ENCODE measurements around the gene DCDC2B.

DCDC2B gene

DNA sequence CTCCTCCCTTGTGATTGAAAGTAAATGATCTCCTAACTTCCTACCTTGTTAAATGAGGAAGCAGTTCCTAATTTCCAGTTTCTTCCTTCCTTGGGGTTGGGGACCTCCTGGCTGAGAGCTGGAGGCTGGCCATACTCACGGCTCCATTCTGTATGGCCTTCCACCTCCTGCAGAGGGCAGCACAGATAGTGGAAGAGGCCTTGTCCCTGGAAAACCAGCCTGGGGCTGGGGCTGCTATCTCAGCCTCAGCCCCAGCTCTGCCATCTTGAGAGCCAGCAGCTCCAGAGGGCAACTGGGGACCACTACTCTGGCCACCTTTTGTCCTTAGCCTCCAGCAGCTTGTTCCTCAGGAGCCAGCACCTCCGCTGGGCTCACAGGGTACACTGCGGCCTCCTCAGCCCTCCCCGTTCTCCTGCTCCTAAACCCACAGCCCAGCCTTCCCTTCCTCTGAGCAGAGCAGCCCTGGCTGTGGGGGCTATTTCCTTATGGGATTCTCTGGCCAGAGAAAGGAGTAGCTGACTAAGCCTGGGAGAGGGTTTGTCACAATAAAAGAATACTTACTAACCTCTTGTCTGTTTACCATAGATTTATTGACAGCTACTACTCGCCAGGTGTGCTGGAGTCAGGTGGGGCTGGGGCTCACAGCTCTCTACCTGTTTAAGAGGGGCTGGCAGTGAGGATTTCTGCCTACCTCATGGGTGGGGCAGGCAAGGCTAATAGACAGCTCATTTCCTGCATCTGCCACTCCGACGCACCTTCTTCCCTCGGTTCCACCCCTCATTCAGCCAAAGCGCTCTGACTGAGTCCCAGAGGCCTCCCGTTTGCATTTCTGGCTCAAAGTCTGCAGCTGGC, 7.0 kb downstream of the DCDC2B start:
- no peaks in the 10 kb centered on the region for H3K9me3 ChIP-seq (ENCODE audit: control insufficient read depth, insufficient read depth, low read length)
- H3K79me2 ChIP-seq (ENCODE audit: control insufficient read depth, low read length): peaks cover 2% of the 10 kb centered on the region; the same call in 1 of the 2 replicates
- H3K27me3 ChIP-seq (ENCODE audit: control insufficient read depth, low read length): no peaks in the 10 kb centered on the region
- H3K27ac ChIP-seq (ENCODE audit: low read depth, low read length): no peak overlapping the region
- H4K20me1 ChIP-seq (ENCODE audit: control insufficient read depth, insufficient read depth, low read depth, low read length): no peaks in the 10 kb centered on the region
- H3K9me2 ChIP-seq (replicated peaks; ENCODE audit: control insufficient read depth, low read length): no peaks in the 10 kb centered on the region
- H3K36me3 ChIP-seq (ENCODE audit: control insufficient read depth, low read length): peaks cover 16% of the 10 kb centered on the region; the same call in 1 of the 2 replicates
- H3K4me2 ChIP-seq (ENCODE audit: low read length): no peak overlapping the region
- H3K4me3 ChIP-seq (ENCODE audit: low read length): no peak overlapping the region
- H3F3A ChIP-seq (ENCODE audit: control insufficient read depth, insufficient read depth): 0 out of 2 replicates have a peak, but pooled peaks cover 2% of the 10 kb centered on the region
- H3K4me1 ChIP-seq (ENCODE audit: control insufficient read depth, low read length): peaks cover 15% of the 10 kb centered on the region
- TF ChIP-seq, protein P1, sequence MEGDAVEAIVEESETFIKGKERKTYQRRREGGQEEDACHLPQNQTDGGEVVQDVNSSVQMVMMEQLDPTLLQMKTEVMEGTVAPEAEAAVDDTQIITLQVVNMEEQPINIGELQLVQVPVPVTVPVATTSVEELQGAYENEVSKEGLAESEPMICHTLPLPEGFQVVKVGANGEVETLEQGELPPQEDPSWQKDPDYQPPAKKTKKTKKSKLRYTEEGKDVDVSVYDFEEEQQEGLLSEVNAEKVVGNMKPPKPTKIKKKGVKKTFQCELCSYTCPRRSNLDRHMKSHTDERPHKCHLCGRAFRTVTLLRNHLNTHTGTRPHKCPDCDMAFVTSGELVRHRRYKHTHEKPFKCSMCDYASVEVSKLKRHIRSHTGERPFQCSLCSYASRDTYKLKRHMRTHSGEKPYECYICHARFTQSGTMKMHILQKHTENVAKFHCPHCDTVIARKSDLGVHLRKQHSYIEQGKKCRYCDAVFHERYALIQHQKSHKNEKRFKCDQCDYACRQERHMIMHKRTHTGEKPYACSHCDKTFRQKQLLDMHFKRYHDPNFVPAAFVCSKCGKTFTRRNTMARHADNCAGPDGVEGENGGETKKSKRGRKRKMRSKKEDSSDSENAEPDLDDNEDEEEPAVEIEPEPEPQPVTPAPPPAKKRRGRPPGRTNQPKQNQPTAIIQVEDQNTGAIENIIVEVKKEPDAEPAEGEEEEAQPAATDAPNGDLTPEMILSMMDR (IDR thresholded peaks at IDR 0.05; ENCODE audit: low read depth, low read length, poor library complexity, severe bottlenecking): peak; percentile 89
- TF ChIP-seq EZH2phosphoT487 (IDR thresholded peaks at IDR 0.05; ENCODE audit: borderline replicate concordance, low read length): no peak

DNA sequence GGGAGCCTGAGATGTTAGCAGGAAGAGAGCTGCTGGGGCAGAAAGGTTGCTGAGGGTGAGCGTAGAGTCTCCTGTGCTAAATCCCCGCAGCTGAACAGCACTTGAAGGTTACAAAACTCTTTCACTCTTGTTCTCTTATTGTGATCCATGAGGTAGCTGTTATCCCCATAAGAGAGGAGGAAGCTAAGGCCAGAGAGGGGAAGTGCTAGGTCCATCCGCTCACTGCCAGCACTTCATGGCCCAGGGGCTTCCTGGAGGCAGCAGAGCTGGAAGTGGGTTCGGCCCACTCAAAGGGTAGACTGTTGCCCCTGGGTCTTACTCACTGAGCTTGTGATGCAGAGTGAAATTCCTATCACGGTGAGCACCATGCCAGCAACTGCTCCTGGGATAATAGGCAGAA, 7.7 kb downstream of the DCDC2B start:
- no peak overlapping the region for H3K4me2 ChIP-seq (ENCODE audit: low read length)
- H3F3A ChIP-seq (ENCODE audit: control insufficient read depth, insufficient read depth): 0 out of 2 replicates have a peak, but pooled peaks cover 2% of the 10 kb centered on the region
- H4K20me1 ChIP-seq (ENCODE audit: control insufficient read depth, insufficient read depth, low read depth, low read length): no peaks in the 10 kb centered on the region
- no peaks in the 10 kb centered on the region for H3K9me2 ChIP-seq (replicated peaks; ENCODE audit: control insufficient read depth, low read length)
- TF ChIP-seq, protein P1 (IDR thresholded peaks at IDR 0.05; ENCODE audit: low read depth, low read length, poor library complexity, severe bottlenecking): no peak
- no peak for TF ChIP-seq EZH2phosphoT487 (IDR thresholded peaks at IDR 0.05; ENCODE audit: borderline replicate concordance, low read length)
- no peak overlapping the region for H3K27ac ChIP-seq (ENCODE audit: low read depth, low read length)
- no peak overlapping the region for H3K4me3 ChIP-seq (ENCODE audit: low read length)
- peaks cover 22% of the 10 kb centered on the region for H3K4me1 ChIP-seq (ENCODE audit: control insufficient read depth, low read length)
- H3K9me3 ChIP-seq (ENCODE audit: control insufficient read depth, insufficient read depth, low read length): no peaks in the 10 kb centered on the region
- H3K27me3 ChIP-seq (ENCODE audit: control insufficient read depth, low read length): no peaks in the 10 kb centered on the region
- H3K79me2 ChIP-seq (ENCODE audit: control insufficient read depth, low read length): peaks cover 9% of the 10 kb centered on the region
- H3K36me3 ChIP-seq (ENCODE audit: control insufficient read depth, low read length): peaks cover 16% of the 10 kb centered on the region; the same call in 1 of the 2 replicates

DNA sequence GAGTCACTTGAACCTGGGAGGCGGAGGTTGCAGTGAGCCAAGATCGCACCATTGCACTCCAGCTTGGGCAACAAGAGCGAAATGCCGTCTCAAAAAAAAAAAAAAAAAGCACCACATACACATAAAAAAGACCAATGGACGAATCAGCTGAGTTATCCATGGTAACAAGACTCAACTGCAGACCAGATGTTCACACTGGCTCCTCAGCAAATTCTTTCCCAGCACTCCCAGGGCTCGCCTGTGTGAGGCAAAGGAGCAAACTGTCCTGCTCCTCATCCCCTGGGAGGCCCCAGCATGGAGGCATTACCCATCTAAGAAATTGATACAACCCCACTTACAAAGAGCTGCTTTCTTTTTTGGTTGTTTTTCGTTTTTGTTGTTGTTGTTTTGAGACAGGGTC, 10.1 kb downstream of the DCDC2B start:
- Histone ChIP-seq H4K20me1 (ENCODE audit: control insufficient read depth, insufficient read depth, low read depth, low read length) (no peaks in the 10 kb centered on the region), H3K27me3 (ENCODE audit: control insufficient read depth, low read length) (no peaks in the 10 kb centered on the region), H3K79me2 (ENCODE audit: control insufficient read depth, low read length) (peaks cover 34% of the 10 kb centered on the region), H3K4me2 (ENCODE audit: low read length) (no peak overlapping the region), H3F3A (ENCODE audit: control insufficient read depth, insufficient read depth) (0 out of 2 replicates have a peak, but pooled peaks cover 2% of the 10 kb centered on the region), H3K9me3 (ENCODE audit: control insufficient read depth, insufficient read depth, low read length) (no peaks in the 10 kb centered on the region), H3K27ac (ENCODE audit: low read depth, low read length) (no peak overlapping the region), H3K36me3 (ENCODE audit: control insufficient read depth, low read length) (peaks cover 31% of the 10 kb centered on the region), H3K9me2 (replicated peaks; ENCODE audit: control insufficient read depth, low read length) (no peaks in the 10 kb centered on the region), H3K4me1 (ENCODE audit: control insufficient read depth, low read length) (peaks cover 36% of the 10 kb centered on the region), H3K4me3 (ENCODE audit: low read length) (no peak overlapping the region)
- TF ChIP-seq, protein P1 (IDR thresholded peaks at IDR 0.05; ENCODE audit: low read depth, low read length, poor library complexity, severe bottlenecking): no peak
- TF ChIP-seq EZH2phosphoT487 (IDR thresholded peaks at IDR 0.05; ENCODE audit: borderline replicate concordance, low read length): no peak
